OCI-LY7 (cell line): ENCODE results near the gene SHROOM3.

Experiments used
- EZH2phosphoT487 ChIP-seq: fragments of 200-600 bp; sonication (generic); IDR thresholded peaks from 2 replicates; pipeline ENCODE4 v1.6.1; 2018; ENCODE audit warnings: low read depth, borderline replicate concordance, mild to moderate bottlenecking, mixed run types, antibody characterized with exemption, low read length, moderate library complexity, mixed read lengths
- TF ChIP-seq, protein P1 (sequence below): fragments of 200-600 bp; sonication (generic); conservative IDR thresholded peaks from 2 replicates; pipeline ENCODE4 v1.5.1; 2014; ENCODE audit warnings: mild to moderate bottlenecking, antibody characterized with exemption, low read length, moderate library complexity, mixed read lengths

DNA sequence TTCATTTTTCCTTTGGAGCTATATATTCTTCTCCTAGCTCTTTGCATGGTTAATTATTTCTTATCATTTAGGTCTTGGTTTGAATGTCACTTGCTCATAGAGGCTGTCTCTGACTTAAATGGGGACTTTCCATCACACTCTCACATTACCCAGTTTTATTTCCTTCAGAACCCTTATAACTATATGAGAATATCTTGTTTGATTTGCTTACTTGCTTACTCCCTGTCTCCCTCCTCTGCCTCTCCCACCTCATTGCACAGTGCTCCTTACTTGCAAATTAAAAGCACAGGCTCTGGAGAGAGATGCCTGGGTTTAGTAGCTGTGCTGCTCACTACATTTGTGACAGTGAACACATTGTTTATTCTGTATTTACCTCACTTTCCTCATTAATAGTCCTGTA is 288.3 kb downstream of the SHROOM3 start:
- TF ChIP-seq, protein P1, sequence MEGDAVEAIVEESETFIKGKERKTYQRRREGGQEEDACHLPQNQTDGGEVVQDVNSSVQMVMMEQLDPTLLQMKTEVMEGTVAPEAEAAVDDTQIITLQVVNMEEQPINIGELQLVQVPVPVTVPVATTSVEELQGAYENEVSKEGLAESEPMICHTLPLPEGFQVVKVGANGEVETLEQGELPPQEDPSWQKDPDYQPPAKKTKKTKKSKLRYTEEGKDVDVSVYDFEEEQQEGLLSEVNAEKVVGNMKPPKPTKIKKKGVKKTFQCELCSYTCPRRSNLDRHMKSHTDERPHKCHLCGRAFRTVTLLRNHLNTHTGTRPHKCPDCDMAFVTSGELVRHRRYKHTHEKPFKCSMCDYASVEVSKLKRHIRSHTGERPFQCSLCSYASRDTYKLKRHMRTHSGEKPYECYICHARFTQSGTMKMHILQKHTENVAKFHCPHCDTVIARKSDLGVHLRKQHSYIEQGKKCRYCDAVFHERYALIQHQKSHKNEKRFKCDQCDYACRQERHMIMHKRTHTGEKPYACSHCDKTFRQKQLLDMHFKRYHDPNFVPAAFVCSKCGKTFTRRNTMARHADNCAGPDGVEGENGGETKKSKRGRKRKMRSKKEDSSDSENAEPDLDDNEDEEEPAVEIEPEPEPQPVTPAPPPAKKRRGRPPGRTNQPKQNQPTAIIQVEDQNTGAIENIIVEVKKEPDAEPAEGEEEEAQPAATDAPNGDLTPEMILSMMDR: no peak
- no peak for TF ChIP-seq EZH2phosphoT487
